ENCODE data around the gene HYDIN. TPM values are rescaled to one million over a fixed set of nuclear protein-coding genes. Genes with fewer than 3 reads are reported as not detected.
"Not testable (repeated sequence)": the region's sequence is repeated elsewhere in the genome, so short reads cannot be mapped to it uniquely, and the experiment has no call there.

Gene HYDIN
- total RNA-seq, 2 experiments from 2014 or later, result not detected

GRCh38 chr16:71080777-71081176, 149.7 kb downstream of the HYDIN start:
- CTCF ChIA-PET; ATAC-seq; H3K9me3 Mint-ChIP-seq; intact Hi-C loops (cut with micrococcal nuclease); H3K27ac Mint-ChIP-seq; H3K4me1 Mint-ChIP-seq (ENCODE audit: low read depth); DNase-seq; H3K27me3 Mint-ChIP-seq; H3K4me3 Mint-ChIP-seq; H3K36me3 Mint-ChIP-seq (ENCODE audit: low read depth); POLR2A ChIA-PET: not testable (repeated sequence)

- POLR2A ChIA-PET; H3K27ac Mint-ChIP-seq; H3K27me3 Mint-ChIP-seq; CTCF ChIA-PET; ATAC-seq; H3K4me3 Mint-ChIP-seq; intact Hi-C loops (cut with micrococcal nuclease); H3K36me3 Mint-ChIP-seq (ENCODE audit: low read depth); H3K9me3 Mint-ChIP-seq; DNase-seq; H3K4me1 Mint-ChIP-seq (ENCODE audit: low read depth): not testable (repeated sequence)
Observed at GRCh38 chr16:71080262-71080661, 150.3 kb downstream of the HYDIN start.

GRCh38 chr16:71070651-71071050, 159.9 kb downstream of the HYDIN start:
- H3K4me1 Mint-ChIP-seq (ENCODE audit: low read depth); H3K4me3 Mint-ChIP-seq; H3K27me3 Mint-ChIP-seq; H3K9me3 Mint-ChIP-seq; CTCF ChIA-PET; intact Hi-C loops (cut with micrococcal nuclease); H3K27ac Mint-ChIP-seq; POLR2A ChIA-PET; DNase-seq; H3K36me3 Mint-ChIP-seq (ENCODE audit: low read depth); ATAC-seq: not testable (repeated sequence)

GRCh38 chr16:71069842-71070241, 160.7 kb downstream of the HYDIN start:
- CTCF ChIA-PET; H3K27ac Mint-ChIP-seq; POLR2A ChIA-PET; ATAC-seq; H3K4me3 Mint-ChIP-seq; H3K36me3 Mint-ChIP-seq (ENCODE audit: low read depth); DNase-seq; H3K9me3 Mint-ChIP-seq; H3K27me3 Mint-ChIP-seq; H3K4me1 Mint-ChIP-seq (ENCODE audit: low read depth); intact Hi-C loops (cut with micrococcal nuclease): not testable (repeated sequence)

- H3K27me3 Mint-ChIP-seq; DNase-seq; POLR2A ChIA-PET; H3K9me3 Mint-ChIP-seq; H3K4me1 Mint-ChIP-seq (ENCODE audit: low read depth); intact Hi-C loops (cut with micrococcal nuclease); CTCF ChIA-PET; ATAC-seq; H3K27ac Mint-ChIP-seq; H3K4me3 Mint-ChIP-seq; H3K36me3 Mint-ChIP-seq (ENCODE audit: low read depth): not testable (repeated sequence)
Observed at GRCh38 chr16:71053897-71054609, 176.5 kb downstream of the HYDIN start.

GRCh38 chr16:71050307-71050706, 180.2 kb downstream of the HYDIN start:
- H3K27me3 Mint-ChIP-seq; CTCF ChIA-PET; intact Hi-C loops (cut with micrococcal nuclease); ATAC-seq; DNase-seq; H3K27ac Mint-ChIP-seq; H3K4me1 Mint-ChIP-seq (ENCODE audit: low read depth); POLR2A ChIA-PET; H3K9me3 Mint-ChIP-seq; H3K36me3 Mint-ChIP-seq (ENCODE audit: low read depth); H3K4me3 Mint-ChIP-seq: not testable (repeated sequence)

- H3K4me1 Mint-ChIP-seq (ENCODE audit: low read depth); CTCF ChIA-PET: not testable (repeated sequence)
Observed at GRCh38 chr16:71039368-71040111, 191.0 kb downstream of the HYDIN start.

GRCh38 chr16:71038421-71038820, 192.1 kb downstream of the HYDIN start:
- H3K27me3 Mint-ChIP-seq; H3K9me3 Mint-ChIP-seq; H3K36me3 Mint-ChIP-seq (ENCODE audit: low read depth); H3K4me1 Mint-ChIP-seq (ENCODE audit: low read depth); DNase-seq; H3K4me3 Mint-ChIP-seq; ATAC-seq; H3K27ac Mint-ChIP-seq; CTCF ChIA-PET; intact Hi-C loops (cut with micrococcal nuclease); POLR2A ChIA-PET: not testable (repeated sequence)

More at GRCh38 chr16:71039368-71040111, 191.0 kb downstream of the HYDIN start:
- intact Hi-C loops (cut with micrococcal nuclease); POLR2A ChIA-PET; H3K27ac Mint-ChIP-seq; ATAC-seq; H3K4me3 Mint-ChIP-seq; H3K27me3 Mint-ChIP-seq; H3K36me3 Mint-ChIP-seq (ENCODE audit: low read depth); DNase-seq; H3K9me3 Mint-ChIP-seq: not testable (repeated sequence)

- H3K9me3 Mint-ChIP-seq; H3K4me3 Mint-ChIP-seq; H3K36me3 Mint-ChIP-seq (ENCODE audit: low read depth); H3K27me3 Mint-ChIP-seq; DNase-seq; H3K27ac Mint-ChIP-seq; ATAC-seq; intact Hi-C loops (cut with micrococcal nuclease); POLR2A ChIA-PET; CTCF ChIA-PET; H3K4me1 Mint-ChIP-seq (ENCODE audit: low read depth): not testable (repeated sequence)
Observed at GRCh38 chr16:71037987-71038386, 192.5 kb downstream of the HYDIN start.

GRCh38 chr16:71028032-71028727, 202.3 kb downstream of the HYDIN start:
- CTCF ChIA-PET; ATAC-seq; POLR2A ChIA-PET; DNase-seq; H3K36me3 Mint-ChIP-seq (ENCODE audit: low read depth); intact Hi-C loops (cut with micrococcal nuclease); H3K27ac Mint-ChIP-seq; H3K27me3 Mint-ChIP-seq; H3K4me1 Mint-ChIP-seq (ENCODE audit: low read depth); H3K4me3 Mint-ChIP-seq; H3K9me3 Mint-ChIP-seq: not testable (repeated sequence)

GRCh38 chr16:71027511-71027910, 203.0 kb downstream of the HYDIN start:
- POLR2A ChIA-PET; CTCF ChIA-PET; ATAC-seq; H3K27ac Mint-ChIP-seq; intact Hi-C loops (cut with micrococcal nuclease); H3K4me1 Mint-ChIP-seq (ENCODE audit: low read depth); H3K4me3 Mint-ChIP-seq; H3K27me3 Mint-ChIP-seq; H3K36me3 Mint-ChIP-seq (ENCODE audit: low read depth); H3K9me3 Mint-ChIP-seq; DNase-seq: not testable (repeated sequence)
